ENCODE data around the gene ALG14.

- TF ChIP-seq CEBPB (IDR thresholded peaks at IDR 0.05; ENCODE audit: low read depth) (no peak), MAX (IDR thresholded peaks at IDR 0.05) (no peak), CTCF (IDR thresholded peaks at IDR 0.05 in 2 of 3, conservative IDR thresholded peaks at IDR 0.05 in 1 of 3; ENCODE audit: borderline replicate concordance in 1 of 3, insufficient read depth in 1 of 3, low read depth in 2 of 3, low read length in 2 of 3) (no peak)
Measured at GRCh38 chr1:95080446-95080845, 7.7 kb upstream of the ALG14 start.

All from HCT116 (cell line).